Activated CD4-positive, alpha-beta T cell treated with anti-CD3 and anti-CD28 coated beads, Interleukin-2, amount 50 U/mL, for 16 hours (primary cell): Measurements from ENCODE around the gene HARS1.
"Not testable (repeated sequence)": the region's sequence is repeated elsewhere in the genome, so short reads cannot be mapped to it uniquely, and the experiment has no call there.

ENCODE experiments used
- DNase-seq: peaks from one replicate; pipeline ENCODE4 v3.0.0-alpha.2; 2020

HARS1 gene

GRCh38 chr5:140674629-140675028, 16.5 kb downstream of the HARS1 start:
- DNase-seq: no peak

GRCh38 chr5:140674211-140674610, 17.0 kb downstream of the HARS1 start:
- DNase-seq: no peak

- no peak for DNase-seq
Observed at GRCh38 chr5:140673187-140673976, 17.8 kb downstream of the HARS1 start, which contains the start of gene DND1. TSS of gene DND1 (minus strand) at chr5:140673576. CDS start at chr5:140673542, 34 bp downstream.

- no peak for DNase-seq
Observed at GRCh38 chr5:140672455-140673186, 18.5 kb downstream of the HARS1 start.

GRCh38 chr5:140671472-140672125, 19.6 kb downstream of the HARS1 start:
- DNase-seq: no peak

- DNase-seq: not testable (repeated sequence)
Observed at GRCh38 chr5:140671035-140671434, 20.1 kb downstream of the HARS1 start.

GRCh38 chr5:140664359-140665119, 26.6 kb downstream of the HARS1 start, which contains the start of gene WDR55:
TSS of gene WDR55 (plus strand) at chr5:140664904. CDS start at chr5:140664913, 9 bp downstream.
- peak; percentile 96 for DNase-seq

GRCh38 chr5:140664030-140664358, 27.2 kb downstream of the HARS1 start:
- DNase-seq: no peak

- DNase-seq: not testable (repeated sequence)
Observed at GRCh38 chr5:140660371-140660770, 30.8 kb downstream of the HARS1 start.

GRCh38 chr5:140658870-140659269, 32.3 kb downstream of the HARS1 start:
- no peak for DNase-seq

- DNase-seq: no peak
Observed at GRCh38 chr5:140647042-140647419, 44.1 kb downstream of the HARS1 start.

- no peak for DNase-seq
Observed at GRCh38 chr5:140642718-140643117, 48.5 kb downstream of the HARS1 start.

GRCh38 chr5:140641716-140642115, 49.5 kb downstream of the HARS1 start:
- DNase-seq: no peak

GRCh38 chr5:140639148-140639981, 51.8 kb downstream of the HARS1 start, which contains the start of gene TMCO6:
TSS of gene TMCO6 (plus strand) at chr5:140639451. CDS start at chr5:140639528, 77 bp downstream.
- DNase-seq: peak; percentile 98

- DNase-seq: not testable (repeated sequence)
Observed at GRCh38 chr5:140638898-140639147, 52.3 kb downstream of the HARS1 start.

- DNase-seq: no peak
Observed at GRCh38 chr5:140637371-140638100, 53.6 kb downstream of the HARS1 start.

- no peak for DNase-seq
Observed at GRCh38 chr5:140635291-140636257, 55.6 kb downstream of the HARS1 start.

- DNase-seq: no peak
Observed at GRCh38 chr5:140634103-140634502, 57.1 kb downstream of the HARS1 start.

GRCh38 chr5:140633501-140633900, 57.7 kb downstream of the HARS1 start:
- no peak for DNase-seq

GRCh38 chr5:140633021-140633471, 58.1 kb downstream of the HARS1 start, which contains the start of gene CD14:
TSS of gene CD14 (minus strand) at chr5:140633175. CDS start at chr5:140633071, 104 bp downstream.
- no peak for DNase-seq
